Parathyroid adenoma (tissue), 2 donors: ENCODE data around the gene LILRA5.

Experiments used
- H2AFZ ChIP-seq: fragments of 300-600 bp; sonication (generic); one replicate; pipeline ENCODE4 v1.7.0; 2017; ENCODE audit warnings: antibody characterized with exemption, mild to moderate bottlenecking
- H3K27ac ChIP-seq: fragments of 300-600 bp; sonication (generic); one replicate; pipeline ENCODE4 v1.7.0; 2017
- H3K27me3 ChIP-seq: fragments of 300-600 bp; sonication (generic); one replicate; pipeline ENCODE4 v1.7.0; 2017; ENCODE audit warnings: low read length; ENCODE audit not compliant: control insufficient read depth, insufficient read depth
- H3K36me3 ChIP-seq: fragments of 300-600 bp; sonication (generic); one replicate; pipeline ENCODE4 v1.7.0; 2017; ENCODE audit warnings: low read length; ENCODE audit not compliant: control insufficient read depth, insufficient read depth
- H3K4me1 ChIP-seq: fragments of 300-600 bp; sonication (generic); one replicate; pipeline ENCODE4 v1.7.0; 2017; ENCODE audit warnings: control low read depth
- H3K4me2 ChIP-seq: fragments of 300-600 bp; sonication (generic); one replicate; pipeline ENCODE4 v1.7.0; 2017; ENCODE audit warnings: low read length
- H3K4me3 ChIP-seq: fragments of 300-600 bp; sonication (generic); one replicate; pipeline ENCODE4 v1.7.0; 2017; ENCODE audit warnings: low read depth, low read length
- H3K79me2 ChIP-seq: fragments of 300-600 bp; sonication (generic); one replicate; pipeline ENCODE4 v1.7.0; 2017; ENCODE audit warnings: control low read depth
- H3K9ac ChIP-seq: fragments of 300-600 bp; sonication (generic); one replicate; pipeline ENCODE4 v1.7.0; 2017; ENCODE audit warnings: mild to moderate bottlenecking
- H3K9me3 ChIP-seq: fragments of 300-600 bp; sonication (generic); one replicate; pipeline ENCODE4 v1.7.0; 2017; ENCODE audit warnings: low read length; ENCODE audit not compliant: control insufficient read depth
- CTCF ChIP-seq: fragments of 300-600 bp; sonication (generic); IDR thresholded peaks from one replicate; pipeline ENCODE4 v1.7.0; 2017; ENCODE audit warnings: antibody characterized with exemption, mild to moderate bottlenecking
- donor health status: primary hyperparathyroidism.

The LILRA5 gene

GRCh38 chr19:54262470-54262869 lies 50.5 kb downstream of the LILRA5 start:
- no peak overlapping the region for H3K27ac ChIP-seq
- no peaks in the 10 kb centered on the region for H3K4me1 ChIP-seq
- TF ChIP-seq CTCF, result no peak
- H3K4me3 ChIP-seq, result no peak overlapping the region
- H3K36me3 ChIP-seq, result no peaks in the 10 kb centered on the region
- no peak overlapping the region for H3K4me2 ChIP-seq
- no peak overlapping the region for H3K9ac ChIP-seq
- H3K9me3 ChIP-seq, result no peaks in the 10 kb centered on the region
- no peak overlapping the region for H2AFZ ChIP-seq
- no peaks in the 10 kb centered on the region for H3K27me3 ChIP-seq
- no peaks in the 10 kb centered on the region for H3K79me2 ChIP-seq

GRCh38 chr19:54262066-54262465 lies 50.9 kb downstream of the LILRA5 start:
- TF ChIP-seq CTCF, result no peak

GRCh38 chr19:54257116-54257480 lies 55.9 kb downstream of the LILRA5 start, which contains the start of gene LILRB5:
Gene LILRB5, minus strand, starts transcription at chr19:54257273. Its CDS starts 80 bp downstream, at chr19:54257193.
- no peak within 1 kb of the TSS for H3K27ac ChIP-seq
- H3K9me3 ChIP-seq, result no peaks in the 10 kb centered on the region
- H2AFZ ChIP-seq, result no peak within 1 kb of the TSS
- H3K36me3 ChIP-seq, result no peaks in the 10 kb centered on the region
- H3K27me3 ChIP-seq, result no peaks in the 10 kb centered on the region
- no peaks in the 10 kb centered on the region for H3K4me1 ChIP-seq
- H3K4me3 ChIP-seq, result no peak within 1 kb of the TSS
- H3K4me2 ChIP-seq, result no peak within 1 kb of the TSS
- no peak within 1 kb of the TSS for H3K9ac ChIP-seq
- TF ChIP-seq CTCF, result no peak
- no peaks in the 10 kb centered on the region for H3K79me2 ChIP-seq

More at GRCh38 chr19:54262066-54262465, 50.9 kb downstream of the LILRA5 start:
- no peaks in the 10 kb centered on the region for H3K79me2 ChIP-seq
- H3K4me3 ChIP-seq, result no peak overlapping the region
- no peak overlapping the region for H3K4me2 ChIP-seq
- H3K36me3 ChIP-seq, result no peaks in the 10 kb centered on the region
- H3K9ac ChIP-seq, result no peak overlapping the region
- no peak overlapping the region for H3K27ac ChIP-seq
- H3K4me1 ChIP-seq, result no peaks in the 10 kb centered on the region
- H3K27me3 ChIP-seq, result no peaks in the 10 kb centered on the region
- no peaks in the 10 kb centered on the region for H3K9me3 ChIP-seq
- H2AFZ ChIP-seq, result no peak overlapping the region
